ENCODE measurements around the gene HLA-DRA.

Gene HLA-DRA

DNA sequence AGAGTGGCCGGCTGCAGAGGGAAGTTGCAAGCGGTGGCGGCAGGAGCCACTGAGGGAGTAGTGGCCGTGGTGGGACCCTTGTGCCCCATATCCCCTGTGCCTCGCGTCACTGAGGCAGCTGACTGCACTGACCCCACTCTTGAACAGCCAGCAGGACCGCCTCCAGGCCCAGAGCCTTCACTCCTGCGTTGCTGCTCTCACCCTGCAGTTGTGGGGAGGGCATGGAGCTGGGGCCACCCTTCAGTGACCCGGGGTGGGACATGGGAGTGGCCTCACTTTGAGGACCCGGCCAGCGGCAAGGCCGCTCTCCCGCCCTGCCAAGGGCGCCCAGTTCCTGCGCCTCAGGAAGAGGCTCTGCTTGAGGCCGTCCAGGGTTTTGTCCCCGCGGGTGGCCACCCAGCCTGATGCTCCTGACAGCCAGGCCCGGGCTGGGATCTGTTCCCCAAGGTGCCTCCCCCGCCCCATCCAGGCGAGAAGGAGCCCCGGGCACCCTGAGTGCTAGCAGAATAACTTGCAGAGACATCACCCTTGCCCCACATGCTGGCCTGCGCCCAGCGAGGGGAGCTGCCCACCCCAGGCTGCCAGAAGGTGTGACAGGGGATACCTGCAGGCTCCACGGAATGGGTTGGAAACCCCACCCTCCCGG, 44.4 kb downstream of the HLA-DRA start:
- DNase-seq, result no peak

DNA sequence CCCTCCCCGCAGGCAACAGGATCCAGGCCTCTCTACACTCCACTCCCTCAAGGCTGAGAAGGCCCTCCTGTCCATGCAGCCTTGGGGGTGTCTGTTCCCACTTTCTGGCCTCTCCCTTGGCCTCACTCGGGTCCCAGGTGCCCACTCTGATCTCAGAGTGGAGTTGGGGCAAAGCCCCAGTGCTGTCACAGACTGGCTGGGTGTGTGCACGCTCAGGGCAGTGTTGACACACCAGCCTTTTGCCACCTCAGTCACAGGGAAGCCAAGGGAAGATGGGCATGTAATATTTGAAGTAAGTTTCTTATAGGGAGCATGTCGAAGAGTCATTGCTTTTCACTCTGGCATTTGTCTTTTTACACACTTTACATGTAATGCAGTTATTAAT, 44.9 kb downstream of the HLA-DRA start:
- no peak for DNase-seq

DNA sequence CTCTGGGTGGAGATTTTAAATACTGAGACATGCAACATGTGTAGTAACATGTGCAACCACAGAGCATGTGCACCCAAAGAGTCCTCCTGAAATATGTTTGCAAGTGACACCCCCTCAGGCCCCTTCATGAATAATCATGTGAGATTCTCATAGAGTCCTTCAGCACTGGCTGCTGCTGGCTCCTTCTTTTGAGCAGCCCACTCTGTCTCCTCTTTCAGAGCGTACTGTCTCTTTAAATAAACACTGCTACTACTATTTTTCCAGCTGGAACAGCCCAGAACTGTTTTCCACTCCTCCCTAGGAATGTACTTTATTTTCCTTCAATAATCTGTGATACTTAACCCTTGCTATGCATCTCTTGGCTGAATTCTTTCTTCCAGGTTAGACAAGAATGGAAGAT, 48.4 kb downstream of the HLA-DRA start:
- no peak for DNase-seq

DNA sequence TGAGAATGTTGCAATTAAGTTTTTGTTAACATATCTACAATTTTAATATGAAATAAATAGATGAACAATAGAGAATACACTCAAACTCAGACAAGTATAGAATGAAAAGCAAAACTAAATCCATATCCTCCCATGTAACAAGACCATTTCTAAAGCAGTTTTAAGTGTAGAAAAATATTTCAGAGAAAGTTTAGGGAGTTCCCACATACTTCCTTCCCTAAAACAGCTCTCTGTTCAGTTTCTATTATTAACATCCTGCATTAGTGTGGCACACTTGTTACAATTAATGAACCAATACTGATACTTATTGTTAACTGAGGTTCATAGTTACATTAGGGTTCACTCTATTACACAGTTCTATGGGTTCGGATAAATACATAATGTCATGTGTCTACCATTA, 52.0 kb downstream of the HLA-DRA start:
- DNase-seq, result no peak

DNA sequence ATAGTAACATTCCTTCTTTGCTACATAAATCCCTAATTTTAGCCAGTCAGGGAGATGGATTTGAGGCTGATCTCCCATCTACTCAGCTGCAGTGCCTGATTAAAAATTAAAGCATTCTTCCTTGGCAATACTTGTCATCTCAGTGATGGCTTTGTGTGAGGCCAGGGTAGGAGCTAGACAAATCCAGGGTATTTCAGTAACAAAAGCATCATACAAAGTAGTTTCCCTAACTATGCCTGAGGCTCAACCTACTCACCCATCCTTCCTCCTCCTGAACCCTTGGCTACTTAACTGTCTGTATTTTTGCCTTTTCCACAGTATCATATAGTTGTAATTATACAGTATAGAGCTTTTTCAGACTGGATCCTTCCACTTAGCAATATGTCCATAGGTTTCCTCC, 52.7 kb downstream of the HLA-DRA start:
- DNase-seq, result no peak

All from activated naive CD4-positive, alpha-beta T cell treated with Interleukin-2 at 50 U/mL for 16 hours (primary cell).